Gastroesophageal sphincter (tissue), 3 donors: ENCODE measurements around the gene SLC26A5.

Source experiments
- POLR2AphosphoS5 ChIP-seq: sonication (generic); formaldehyde crosslinking; IDR thresholded peaks from one replicate; pipeline ENCODE4 v1.6.1; 2017; ENCODE audit warnings: antibody characterized with exemption
- TF ChIP-seq, protein P1 (sequence below), 4 experiments: fragments of 200-600 bp in 2 of 4; fragments of 450-650 bp in 2 of 4; sonication (generic) in 1 of 4; IDR thresholded peaks; one replicate each; pipeline ENCODE4 v1.5.1; 2017 to 2019; ENCODE audit warnings: antibody characterized with exemption in 4 of 4, mild to moderate bottlenecking in 2 of 4, moderate library complexity in 2 of 4

DNA sequence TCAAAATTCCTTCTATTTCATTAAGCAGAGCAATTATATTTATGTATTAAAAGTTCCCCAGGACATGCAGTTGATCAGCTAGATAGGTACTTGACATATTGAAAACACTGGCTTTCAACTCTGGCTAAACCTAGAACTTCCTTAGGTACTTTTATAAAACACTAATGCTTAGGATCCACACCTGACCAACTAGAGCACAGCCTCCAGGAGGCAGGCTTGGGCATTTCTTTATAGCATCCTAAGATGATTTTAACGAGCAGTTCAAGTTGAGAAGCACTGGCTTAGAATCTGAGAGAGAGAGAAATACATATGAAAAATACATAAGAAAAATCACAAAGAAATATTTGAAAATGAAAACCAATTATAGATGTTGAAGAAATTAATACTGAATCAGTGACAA is 20.8 kb downstream of the SLC26A5 start:
- no peak for TF ChIP-seq POLR2AphosphoS5
- TF ChIP-seq, protein P1, sequence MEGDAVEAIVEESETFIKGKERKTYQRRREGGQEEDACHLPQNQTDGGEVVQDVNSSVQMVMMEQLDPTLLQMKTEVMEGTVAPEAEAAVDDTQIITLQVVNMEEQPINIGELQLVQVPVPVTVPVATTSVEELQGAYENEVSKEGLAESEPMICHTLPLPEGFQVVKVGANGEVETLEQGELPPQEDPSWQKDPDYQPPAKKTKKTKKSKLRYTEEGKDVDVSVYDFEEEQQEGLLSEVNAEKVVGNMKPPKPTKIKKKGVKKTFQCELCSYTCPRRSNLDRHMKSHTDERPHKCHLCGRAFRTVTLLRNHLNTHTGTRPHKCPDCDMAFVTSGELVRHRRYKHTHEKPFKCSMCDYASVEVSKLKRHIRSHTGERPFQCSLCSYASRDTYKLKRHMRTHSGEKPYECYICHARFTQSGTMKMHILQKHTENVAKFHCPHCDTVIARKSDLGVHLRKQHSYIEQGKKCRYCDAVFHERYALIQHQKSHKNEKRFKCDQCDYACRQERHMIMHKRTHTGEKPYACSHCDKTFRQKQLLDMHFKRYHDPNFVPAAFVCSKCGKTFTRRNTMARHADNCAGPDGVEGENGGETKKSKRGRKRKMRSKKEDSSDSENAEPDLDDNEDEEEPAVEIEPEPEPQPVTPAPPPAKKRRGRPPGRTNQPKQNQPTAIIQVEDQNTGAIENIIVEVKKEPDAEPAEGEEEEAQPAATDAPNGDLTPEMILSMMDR (IDR thresholded peaks at IDR 0.05), result no peak
